C4-2B (cell line): ENCODE measurements around the gene DLG2.

Experiments used
- H3K27ac ChIP-seq: fragments of 450-650 bp; 2 replicates; pipeline ENCODE4 v1.5.1; 2017
- CTCF ChIP-seq: fragments of 450-650 bp; conservative IDR thresholded peaks from 2 replicates; pipeline ENCODE4 v1.5.1; 2017; ENCODE audit warnings: mild to moderate bottlenecking
- ZFX ChIP-seq: fragments of 450-650 bp; IDR thresholded peaks from 2 replicates; pipeline ENCODE4 v1.6.1; 2017

The DLG2 gene

GRCh38 chr11:83692675-83693074 is 1934.5 kb downstream of the DLG2 start:
- no peak overlapping the region for H3K27ac ChIP-seq

GRCh38 chr11:83691451-83691950 is 1935.6 kb downstream of the DLG2 start:
- TF ChIP-seq ZFX, result no peak
- no peak for TF ChIP-seq CTCF
- peak overlapping the region; percentile 53; the same call in 1 of the 2 replicates for H3K27ac ChIP-seq

More at GRCh38 chr11:83692675-83693074, 1934.5 kb downstream of the DLG2 start:
- TF ChIP-seq ZFX (no peak), CTCF (no peak)

- no peak overlapping the region for H3K27ac ChIP-seq
Observed at GRCh38 chr11:83689144-83689780, 1937.9 kb downstream of the DLG2 start.

GRCh38 chr11:83687787-83688186 is 1939.4 kb downstream of the DLG2 start:
- TF ChIP-seq CTCF (no peak), ZFX (no peak)
- no peak overlapping the region for H3K27ac ChIP-seq

More at GRCh38 chr11:83689144-83689780, 1937.9 kb downstream of the DLG2 start:
- TF ChIP-seq ZFX (no peak), CTCF (no peak)

DNA sequence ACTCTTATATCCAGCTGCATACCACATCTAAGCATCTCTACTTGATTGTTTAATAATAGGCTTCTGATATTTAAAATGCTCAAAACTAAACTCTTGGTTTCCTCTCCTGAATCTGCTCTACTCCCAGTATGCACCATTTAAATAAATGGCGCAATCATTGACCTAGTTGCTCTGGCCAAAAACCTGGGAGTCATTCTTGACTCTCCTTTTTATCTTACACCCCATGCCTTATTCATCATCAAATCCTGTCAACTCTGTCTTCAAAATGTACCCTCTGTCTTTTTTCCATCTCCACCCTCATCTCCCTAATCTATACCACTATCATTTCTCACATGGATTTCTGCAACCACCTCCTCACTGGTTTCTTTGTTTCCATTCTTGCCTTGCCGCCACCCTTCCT is 1941.4 kb downstream of the DLG2 start:
- TF ChIP-seq ZFX (no peak), CTCF (no peak)
- no peak overlapping the region for H3K27ac ChIP-seq

GRCh38 chr11:83684071-83684470 is 1943.1 kb downstream of the DLG2 start:
- no peak overlapping the region for H3K27ac ChIP-seq

More at GRCh38 chr11:83684071-83684470, 1943.1 kb downstream of the DLG2 start:
- TF ChIP-seq CTCF (no peak), ZFX (no peak)
